ENCODE data around the gene LRFN2. TPM values are rescaled to one million over a fixed set of nuclear protein-coding genes. Genes with fewer than 3 reads are reported as not detected.

LRFN2 gene
- polyA plus RNA-seq, 3 donors, result not detected

- H3K4me3 Mint-ChIP-seq, result no peak overlapping the region
- H3K36me3 Mint-ChIP-seq, result no peaks in the 10 kb centered on the region
- Histone ChIP-seq H3K79me2 (ENCODE audit: insufficient read depth, low read length) (no peaks in the 10 kb centered on the region), H3K27me3 (ENCODE audit: control insufficient read depth in 2 of 2, insufficient read depth in 2 of 2, low read length in 2 of 2) (no peaks in the 10 kb centered on the region), H3K4me3 (replicated peaks in 1 of 3; ENCODE audit: low read depth in 2 of 3, low read length in 3 of 3) (no peak overlapping the region), H3K4me2 (replicated peaks; ENCODE audit: extremely low read depth, low read length, poor library complexity, severe bottlenecking) (no peak overlapping the region), H3K27ac (ENCODE audit: low read depth in 1 of 2, low read length in 2 of 2) (no peak overlapping the region), H3K9ac (ENCODE audit: insufficient read depth, low read length, poor library complexity, severe bottlenecking) (no peak overlapping the region), H3K9me3 (replicated peaks in 1 of 2; ENCODE audit: control insufficient read depth in 1 of 2, insufficient read depth in 1 of 2, low read length in 2 of 2) (no peaks in the 10 kb centered on the region), H3K36me3 (replicated peaks in 1 of 2; ENCODE audit: control insufficient read depth in 1 of 2, insufficient read depth in 2 of 2, low read length in 2 of 2) (no peaks in the 10 kb centered on the region), H3K4me1 (ENCODE audit: control insufficient read depth in 1 of 2, insufficient read depth in 2 of 2, low read length in 2 of 2) (no peaks in the 10 kb centered on the region), H2AFZ (ENCODE audit: insufficient read depth, low read depth, low read length, poor library complexity, severe bottlenecking) (no peak overlapping the region), H4K20me1 (ENCODE audit: insufficient read depth, low read length) (no peaks in the 10 kb centered on the region)
- peaks cover 0 to 2% (median 0%) of the 10 kb centered on the region in 7 donors for H3K9me3 Mint-ChIP-seq
- intact Hi-C loops (cut with micrococcal nuclease), result no loop called here
- no peaks in the 10 kb centered on the region for H3K4me1 Mint-ChIP-seq
- H3K27me3 Mint-ChIP-seq (ENCODE audit: low read depth in 3 of 3), result peaks cover 5 to 10% (median 8%) of the 10 kb centered on the region in 3 donors
- no CpG with 5 or more reads among the region's 4 CpGs for WGBS (ENCODE audit: insufficient coverage)
- TF ChIP-seq, protein P1, sequence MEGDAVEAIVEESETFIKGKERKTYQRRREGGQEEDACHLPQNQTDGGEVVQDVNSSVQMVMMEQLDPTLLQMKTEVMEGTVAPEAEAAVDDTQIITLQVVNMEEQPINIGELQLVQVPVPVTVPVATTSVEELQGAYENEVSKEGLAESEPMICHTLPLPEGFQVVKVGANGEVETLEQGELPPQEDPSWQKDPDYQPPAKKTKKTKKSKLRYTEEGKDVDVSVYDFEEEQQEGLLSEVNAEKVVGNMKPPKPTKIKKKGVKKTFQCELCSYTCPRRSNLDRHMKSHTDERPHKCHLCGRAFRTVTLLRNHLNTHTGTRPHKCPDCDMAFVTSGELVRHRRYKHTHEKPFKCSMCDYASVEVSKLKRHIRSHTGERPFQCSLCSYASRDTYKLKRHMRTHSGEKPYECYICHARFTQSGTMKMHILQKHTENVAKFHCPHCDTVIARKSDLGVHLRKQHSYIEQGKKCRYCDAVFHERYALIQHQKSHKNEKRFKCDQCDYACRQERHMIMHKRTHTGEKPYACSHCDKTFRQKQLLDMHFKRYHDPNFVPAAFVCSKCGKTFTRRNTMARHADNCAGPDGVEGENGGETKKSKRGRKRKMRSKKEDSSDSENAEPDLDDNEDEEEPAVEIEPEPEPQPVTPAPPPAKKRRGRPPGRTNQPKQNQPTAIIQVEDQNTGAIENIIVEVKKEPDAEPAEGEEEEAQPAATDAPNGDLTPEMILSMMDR (IDR thresholded peaks at IDR 0.05), result no peak
- DNase-seq, result no peak
- H3K27ac Mint-ChIP-seq, result no peak overlapping the region
Observed at GRCh38 chr6:40389254-40389653, 197.9 kb downstream of the LRFN2 start.

- H3K27ac Mint-ChIP-seq, result no peak overlapping the region
- H3K79me2 ChIP-seq (ENCODE audit: insufficient read depth, low read length), result no peaks in the 10 kb centered on the region
- H3K27ac ChIP-seq (ENCODE audit: low read depth in 1 of 2, low read length in 2 of 2), result no peak overlapping the region
- H3K27me3 Mint-ChIP-seq (ENCODE audit: low read depth in 3 of 3), result peaks cover 2 to 10% (median 8%) of the 10 kb centered on the region in 3 donors
- H3K4me1 Mint-ChIP-seq, result no peaks in the 10 kb centered on the region
- H3K4me3 Mint-ChIP-seq, result no peak overlapping the region
- no peaks in the 10 kb centered on the region for H3K36me3 Mint-ChIP-seq
- H3K4me3 ChIP-seq (replicated peaks in 1 of 3; ENCODE audit: low read depth in 2 of 3, low read length in 3 of 3), result no peak overlapping the region
- intact Hi-C loops (cut with micrococcal nuclease), result no loop called here
- TF ChIP-seq, protein P1 (IDR thresholded peaks at IDR 0.05), result no peak
- H3K4me2 ChIP-seq (replicated peaks; ENCODE audit: extremely low read depth, low read length, poor library complexity, severe bottlenecking), result no peak overlapping the region
- H4K20me1 ChIP-seq (ENCODE audit: insufficient read depth, low read length), result no peaks in the 10 kb centered on the region
- no peak overlapping the region for H3K9ac ChIP-seq (ENCODE audit: insufficient read depth, low read length, poor library complexity, severe bottlenecking)
- H2AFZ ChIP-seq (ENCODE audit: insufficient read depth, low read depth, low read length, poor library complexity, severe bottlenecking), result no peak overlapping the region
- no peak for DNase-seq
- WGBS (ENCODE audit: insufficient coverage), result 93% methylated on average over 3 of the region's 5 CpGs
- no peaks in the 10 kb centered on the region for H3K36me3 ChIP-seq (replicated peaks in 1 of 2; ENCODE audit: control insufficient read depth in 1 of 2, insufficient read depth in 2 of 2, low read length in 2 of 2)
- no peaks in the 10 kb centered on the region for H3K27me3 ChIP-seq (ENCODE audit: control insufficient read depth in 2 of 2, insufficient read depth in 2 of 2, low read length in 2 of 2)
- peaks cover 0 to 2% (median 0%) of the 10 kb centered on the region in 7 donors for H3K9me3 Mint-ChIP-seq
- no peaks in the 10 kb centered on the region for H3K9me3 ChIP-seq (replicated peaks in 1 of 2; ENCODE audit: control insufficient read depth in 1 of 2, insufficient read depth in 1 of 2, low read length in 2 of 2)
- H3K4me1 ChIP-seq (ENCODE audit: control insufficient read depth in 1 of 2, insufficient read depth in 2 of 2, low read length in 2 of 2), result no peaks in the 10 kb centered on the region
Observed at GRCh38 chr6:40387871-40388264, 199.3 kb downstream of the LRFN2 start.

Data from CD14-positive monocyte (primary cell).